SK-N-SH treated with all-trans-retinoic acid at 6 μM for 48 hours (cell line): ENCODE data around the gene RAB13.

Source experiments
- BACH2 ChIP-seq: fragments of 250-450 bp; sonication (Bioruptor Pico); IDR thresholded peaks from 2 replicates; pipeline ENCODE4 v1.9.0; 2021; ENCODE audit warnings: mild to moderate bottlenecking, borderline replicate concordance
- ISL1 ChIP-seq: fragments of 250-450 bp; sonication (Bioruptor Pico); IDR thresholded peaks from 2 replicates; pipeline ENCODE4 v2.1.2; 2022; ENCODE audit warnings: mild to moderate bottlenecking, moderate library complexity
- RARB ChIP-seq: fragments of 250-450 bp; sonication (Bioruptor Pico); IDR thresholded peaks from 2 replicates; pipeline ENCODE4 v1.8.0; 2021; ENCODE audit warnings: mild to moderate bottlenecking, moderate library complexity
- TOX ChIP-seq: fragments of 250-450 bp; sonication (Bioruptor Pico); IDR thresholded peaks from 2 replicates; pipeline ENCODE4 v1.8.0; 2021; ENCODE audit warnings: mild to moderate bottlenecking, moderate library complexity, borderline replicate concordance
- ZNF565 ChIP-seq: fragments of 450-650 bp; formaldehyde crosslinking; conservative IDR thresholded peaks from 2 replicates; pipeline ENCODE4 v1.5.0; 2020; ENCODE audit warnings: low read depth, mild to moderate bottlenecking, moderate library complexity
- ZNF8 ChIP-seq: fragments of 450-650 bp; formaldehyde crosslinking; IDR thresholded peaks from 2 replicates; pipeline ENCODE4 v1.5.0; 2020; ENCODE audit warnings: mild to moderate bottlenecking, moderate library complexity
- TF ChIP-seq, protein P1 (sequence below): fragments of 250-450 bp; sonication (Bioruptor Pico); IDR thresholded peaks from 2 replicates; pipeline ENCODE4 v1.8.0; 2021; ENCODE audit warnings: low read depth, mild to moderate bottlenecking, moderate library complexity, borderline replicate concordance
- TF ChIP-seq, protein P2 (sequence below): fragments of 250-450 bp; sonication (Bioruptor Pico); IDR thresholded peaks from 2 replicates; pipeline ENCODE4 v1.5.1; 2021; ENCODE audit warnings: mild to moderate bottlenecking, moderate library complexity
- TF ChIP-seq, protein P3 (sequence below): fragments of 250-450 bp; sonication (Bioruptor Pico); IDR thresholded peaks from 2 replicates; pipeline ENCODE4 v1.8.0; 2020; ENCODE audit warnings: mild to moderate bottlenecking, moderate library complexity, borderline replicate concordance
- TF ChIP-seq, protein P4 (sequence below): fragments of 250-450 bp; sonication (Bioruptor Pico); IDR thresholded peaks from 2 replicates; pipeline ENCODE4 v1.5.1; 2020; ENCODE audit warnings: low read depth, mild to moderate bottlenecking, moderate library complexity

DNA sequence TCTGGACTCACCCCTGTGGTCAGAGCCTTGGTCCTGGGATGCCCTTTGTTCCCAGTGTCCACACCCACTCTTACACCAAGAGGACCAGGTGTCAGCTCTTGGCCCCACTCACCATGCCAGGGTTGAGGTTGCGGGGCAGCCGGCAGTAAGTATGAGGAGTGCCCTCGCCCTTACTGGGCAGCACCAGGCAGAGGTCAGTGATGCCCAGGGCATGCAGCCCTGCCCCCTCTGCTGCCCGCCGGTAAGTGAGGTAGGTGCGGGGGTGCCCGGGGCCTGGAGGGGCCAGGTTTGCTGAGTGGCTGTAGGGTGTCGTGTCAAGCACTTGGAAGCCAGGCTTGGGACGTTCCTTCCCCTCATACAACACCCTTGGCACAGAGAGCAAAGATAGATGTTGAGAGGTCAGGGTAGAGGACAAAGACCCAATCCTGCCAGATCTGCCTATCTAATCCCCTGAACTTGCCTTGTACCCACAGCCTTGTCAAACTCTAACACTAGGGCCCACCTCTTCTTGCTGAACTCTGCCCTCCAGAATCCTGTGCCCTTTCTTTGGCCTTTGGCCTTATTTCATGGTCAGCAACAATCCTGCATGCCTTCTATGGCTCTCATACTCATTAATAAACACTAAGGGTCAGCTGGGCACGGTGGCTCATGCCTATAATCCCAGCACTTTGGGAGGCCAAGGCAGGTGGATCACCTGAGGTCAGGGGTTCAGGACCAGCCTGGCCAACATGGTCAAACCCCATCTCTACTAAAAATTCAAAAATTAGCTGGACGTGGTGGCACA lies 43.2 kb downstream of the RAB13 start:
- TF ChIP-seq ISL1 (CRISPR knock-in tag) = no peak
- TF ChIP-seq BACH2 = no peak
- TF ChIP-seq, protein P1, sequence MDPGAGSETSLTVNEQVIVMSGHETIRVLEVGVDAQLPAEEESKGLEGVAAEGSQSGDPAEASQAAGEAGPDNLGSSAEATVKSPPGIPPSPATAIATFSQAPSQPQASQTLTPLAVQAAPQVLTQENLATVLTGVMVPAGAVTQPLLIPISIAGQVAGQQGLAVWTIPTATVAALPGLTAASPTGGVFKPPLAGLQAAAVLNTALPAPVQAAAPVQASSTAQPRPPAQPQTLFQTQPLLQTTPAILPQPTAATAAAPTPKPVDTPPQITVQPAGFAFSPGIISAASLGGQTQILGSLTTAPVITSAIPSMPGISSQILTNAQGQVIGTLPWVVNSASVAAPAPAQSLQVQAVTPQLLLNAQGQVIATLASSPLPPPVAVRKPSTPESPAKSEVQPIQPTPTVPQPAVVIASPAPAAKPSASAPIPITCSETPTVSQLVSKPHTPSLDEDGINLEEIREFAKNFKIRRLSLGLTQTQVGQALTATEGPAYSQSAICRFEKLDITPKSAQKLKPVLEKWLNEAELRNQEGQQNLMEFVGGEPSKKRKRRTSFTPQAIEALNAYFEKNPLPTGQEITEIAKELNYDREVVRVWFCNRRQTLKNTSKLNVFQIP = no peak
- no peak for TF ChIP-seq RARB (CRISPR knock-in tag)
- TF ChIP-seq ZNF565 (CRISPR knock-in tag) = no peak
- TF ChIP-seq, protein P2, sequence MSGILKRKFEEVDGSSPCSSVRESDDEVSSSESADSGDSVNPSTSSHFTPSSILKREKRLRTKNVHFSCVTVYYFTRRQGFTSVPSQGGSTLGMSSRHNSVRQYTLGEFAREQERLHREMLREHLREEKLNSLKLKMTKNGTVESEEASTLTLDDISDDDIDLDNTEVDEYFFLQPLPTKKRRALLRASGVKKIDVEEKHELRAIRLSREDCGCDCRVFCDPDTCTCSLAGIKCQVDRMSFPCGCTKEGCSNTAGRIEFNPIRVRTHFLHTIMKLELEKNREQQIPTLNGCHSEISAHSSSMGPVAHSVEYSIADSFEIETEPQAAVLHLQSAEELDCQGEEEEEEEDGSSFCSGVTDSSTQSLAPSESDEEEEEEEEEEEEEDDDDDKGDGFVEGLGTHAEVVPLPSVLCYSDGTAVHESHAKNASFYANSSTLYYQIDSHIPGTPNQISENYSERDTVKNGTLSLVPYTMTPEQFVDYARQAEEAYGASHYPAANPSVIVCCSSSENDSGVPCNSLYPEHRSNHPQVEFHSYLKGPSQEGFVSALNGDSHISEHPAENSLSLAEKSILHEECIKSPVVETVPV = no peak
- TF ChIP-seq, protein P3, sequence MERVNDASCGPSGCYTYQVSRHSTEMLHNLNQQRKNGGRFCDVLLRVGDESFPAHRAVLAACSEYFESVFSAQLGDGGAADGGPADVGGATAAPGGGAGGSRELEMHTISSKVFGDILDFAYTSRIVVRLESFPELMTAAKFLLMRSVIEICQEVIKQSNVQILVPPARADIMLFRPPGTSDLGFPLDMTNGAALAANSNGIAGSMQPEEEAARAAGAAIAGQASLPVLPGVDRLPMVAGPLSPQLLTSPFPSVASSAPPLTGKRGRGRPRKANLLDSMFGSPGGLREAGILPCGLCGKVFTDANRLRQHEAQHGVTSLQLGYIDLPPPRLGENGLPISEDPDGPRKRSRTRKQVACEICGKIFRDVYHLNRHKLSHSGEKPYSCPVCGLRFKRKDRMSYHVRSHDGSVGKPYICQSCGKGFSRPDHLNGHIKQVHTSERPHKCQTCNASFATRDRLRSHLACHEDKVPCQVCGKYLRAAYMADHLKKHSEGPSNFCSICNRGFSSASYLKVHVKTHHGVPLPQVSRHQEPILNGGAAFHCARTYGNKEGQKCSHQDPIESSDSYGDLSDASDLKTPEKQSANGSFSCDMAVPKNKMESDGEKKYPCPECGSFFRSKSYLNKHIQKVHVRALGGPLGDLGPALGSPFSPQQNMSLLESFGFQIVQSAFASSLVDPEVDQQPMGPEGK (CRISPR knock-in tag) = no peak
- no peak for TF ChIP-seq TOX (CRISPR knock-in tag)
- no peak for TF ChIP-seq ZNF8 (CRISPR knock-in tag)
- TF ChIP-seq, protein P4, sequence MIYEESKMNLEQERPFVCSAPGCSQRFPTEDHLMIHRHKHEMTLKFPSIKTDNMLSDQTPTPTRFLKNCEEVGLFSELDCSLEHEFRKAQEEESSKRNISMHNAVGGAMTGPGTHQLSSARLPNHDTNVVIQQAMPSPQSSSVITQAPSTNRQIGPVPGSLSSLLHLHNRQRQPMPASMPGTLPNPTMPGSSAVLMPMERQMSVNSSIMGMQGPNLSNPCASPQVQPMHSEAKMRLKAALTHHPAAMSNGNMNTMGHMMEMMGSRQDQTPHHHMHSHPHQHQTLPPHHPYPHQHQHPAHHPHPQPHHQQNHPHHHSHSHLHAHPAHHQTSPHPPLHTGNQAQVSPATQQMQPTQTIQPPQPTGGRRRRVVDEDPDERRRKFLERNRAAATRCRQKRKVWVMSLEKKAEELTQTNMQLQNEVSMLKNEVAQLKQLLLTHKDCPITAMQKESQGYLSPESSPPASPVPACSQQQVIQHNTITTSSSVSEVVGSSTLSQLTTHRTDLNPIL = no peak
